Activated naive CD4-positive, alpha-beta T cell treated with anti-CD3 and anti-CD28 coated beads for 36 hours (primary cell): ENCODE results near the gene EMILIN3. TPM values are rescaled to one million over a fixed set of nuclear protein-coding genes. Genes with fewer than 3 reads are reported as not detected.
A peak's percentile ranks its signal among the peaks of the same experiment; 100 is the strongest.

Experiments
- CTCF ChIA-PET: fragments of 350-600 bp; sonication (Branson Sonifier 250); formaldehyde crosslinking; loops from one replicate; lab custom pipeline; 2021; ENCODE audit warnings: antibody characterized with exemption; lab: Charles Lee
- DNase-seq: peaks from one replicate; pipeline ENCODE4 v3.0.0-alpha.2; 2020
- H3K27ac Mint-ChIP-seq: one replicate; pipeline ENCODE4 v1.8.0; 2021; ENCODE audit warnings: mild to moderate bottlenecking, mixed read lengths
- H3K27me3 Mint-ChIP-seq: one replicate; pipeline ENCODE4 v1.8.0; 2021; ENCODE audit warnings: low read depth, mixed read lengths
- H3K36me3 Mint-ChIP-seq: one replicate; pipeline ENCODE4 v1.8.0; 2021; ENCODE audit warnings: low read depth, mixed read lengths
- H3K4me1 Mint-ChIP-seq: one replicate; pipeline ENCODE4 v1.8.0; 2021; ENCODE audit warnings: low read depth, mixed read lengths
- H3K4me3 Mint-ChIP-seq: one replicate; pipeline ENCODE4 v1.8.0; 2021; ENCODE audit warnings: mild to moderate bottlenecking, moderate library complexity, mixed read lengths
- H3K9me3 Mint-ChIP-seq: one replicate; pipeline ENCODE4 v1.8.0; 2021; ENCODE audit warnings: mixed read lengths
- intact Hi-C: fragments of 100-400 bp; cut with micrococcal nuclease; formaldehyde crosslinking; loops from one replicate; pipeline ENCODE4 v1.15.1; 2023
- total RNA-seq, 2 experiments: library from RNA; stranded (reverse); gene quantifications; one replicate each; pipeline ENCODE4 v1.2.3, GENCODE V29; 2021

Gene EMILIN3
- total RNA-seq, 2 experiments from 2014 or later = not detected

- intact Hi-C loops = no loop called here
- peaks cover 11% of the 10 kb centered on the region for H3K9me3 Mint-ChIP-seq
- H3K27me3 Mint-ChIP-seq = peaks cover 36% of the 10 kb centered on the region
- DNase-seq = no peak
- H3K27ac Mint-ChIP-seq = no peak overlapping the region
- H3K4me3 Mint-ChIP-seq = no peak overlapping the region
- CTCF ChIA-PET = no interaction called here
- H3K4me1 Mint-ChIP-seq = peaks cover 6% of the 10 kb centered on the region
- H3K36me3 Mint-ChIP-seq = no peaks in the 10 kb centered on the region
Observed at GRCh38 chr20:41369673-41370072, 3.1 kb upstream of the EMILIN3 start.

DNA sequence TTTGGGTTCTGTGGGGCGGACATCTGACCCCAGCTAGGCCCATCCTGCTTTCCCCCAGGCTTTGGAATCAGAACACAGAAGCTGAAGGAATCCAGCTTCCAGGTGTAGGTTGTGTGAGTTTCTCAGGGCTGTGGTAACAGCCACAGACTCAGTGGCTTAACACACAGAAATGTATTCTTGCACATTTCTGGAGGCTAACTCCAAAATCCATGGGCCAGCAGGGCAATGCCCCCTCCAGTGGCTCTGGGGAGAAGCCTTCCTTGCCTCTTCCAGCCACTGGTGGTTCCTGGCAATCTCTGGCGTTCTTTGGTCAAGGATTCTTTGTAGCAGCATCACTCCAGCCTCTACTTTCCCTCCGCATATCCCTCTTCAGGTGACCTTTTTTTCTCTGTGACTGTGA lies 1.3 kb upstream of the EMILIN3 start:
- peaks cover 10% of the 10 kb centered on the region for H3K9me3 Mint-ChIP-seq
- H3K36me3 Mint-ChIP-seq = no peaks in the 10 kb centered on the region
- H3K27me3 Mint-ChIP-seq = peaks cover 30% of the 10 kb centered on the region
- DNase-seq = no peak
- intact Hi-C loops = no loop called here
- peaks cover 6% of the 10 kb centered on the region for H3K4me1 Mint-ChIP-seq
- CTCF ChIA-PET = no interaction called here
- H3K4me3 Mint-ChIP-seq = no peak overlapping the region
- H3K27ac Mint-ChIP-seq = no peak overlapping the region

DNA sequence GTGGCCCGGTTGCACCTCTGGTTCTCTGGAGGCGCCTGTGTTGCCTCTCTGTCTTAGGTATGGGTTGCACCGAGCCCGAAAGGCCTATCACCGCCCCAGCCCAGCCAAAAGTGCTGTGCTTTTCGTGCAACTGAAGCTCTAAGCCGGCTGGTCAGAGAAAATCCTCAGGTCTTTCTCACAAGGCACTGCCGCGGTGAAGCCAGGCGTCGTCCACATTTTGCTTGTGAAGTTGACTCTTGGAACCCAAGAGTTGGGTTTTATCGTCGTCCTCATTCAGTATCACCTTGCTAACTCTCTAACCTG lies 726 bp upstream of the EMILIN3 start:
- CTCF ChIA-PET = no interaction called here
- Mint-ChIP-seq H3K36me3 (no peaks in the 10 kb centered on the region), H3K4me1 (peaks cover 6% of the 10 kb centered on the region), H3K9me3 (peaks cover 5% of the 10 kb centered on the region), H3K4me3 (peak overlapping the region; percentile 49), H3K27ac (no peak overlapping the region), H3K27me3 (peaks cover 29% of the 10 kb centered on the region)
- DNase-seq = no peak
- intact Hi-C loops = no loop called here

- Mint-ChIP-seq H3K27me3 (peaks cover 29% of the 10 kb centered on the region), H3K27ac (no peak overlapping the region), H3K36me3 (no peaks in the 10 kb centered on the region), H3K4me3 (no peak overlapping the region), H3K9me3 (no peaks in the 10 kb centered on the region), H3K4me1 (peaks cover 6% of the 10 kb centered on the region)
- intact Hi-C loops = no loop called here
- DNase-seq = no peak
- CTCF ChIA-PET = no interaction called here
Observed at GRCh38 chr20:41365777-41366545, 657 bp downstream of the EMILIN3 start.

DNA sequence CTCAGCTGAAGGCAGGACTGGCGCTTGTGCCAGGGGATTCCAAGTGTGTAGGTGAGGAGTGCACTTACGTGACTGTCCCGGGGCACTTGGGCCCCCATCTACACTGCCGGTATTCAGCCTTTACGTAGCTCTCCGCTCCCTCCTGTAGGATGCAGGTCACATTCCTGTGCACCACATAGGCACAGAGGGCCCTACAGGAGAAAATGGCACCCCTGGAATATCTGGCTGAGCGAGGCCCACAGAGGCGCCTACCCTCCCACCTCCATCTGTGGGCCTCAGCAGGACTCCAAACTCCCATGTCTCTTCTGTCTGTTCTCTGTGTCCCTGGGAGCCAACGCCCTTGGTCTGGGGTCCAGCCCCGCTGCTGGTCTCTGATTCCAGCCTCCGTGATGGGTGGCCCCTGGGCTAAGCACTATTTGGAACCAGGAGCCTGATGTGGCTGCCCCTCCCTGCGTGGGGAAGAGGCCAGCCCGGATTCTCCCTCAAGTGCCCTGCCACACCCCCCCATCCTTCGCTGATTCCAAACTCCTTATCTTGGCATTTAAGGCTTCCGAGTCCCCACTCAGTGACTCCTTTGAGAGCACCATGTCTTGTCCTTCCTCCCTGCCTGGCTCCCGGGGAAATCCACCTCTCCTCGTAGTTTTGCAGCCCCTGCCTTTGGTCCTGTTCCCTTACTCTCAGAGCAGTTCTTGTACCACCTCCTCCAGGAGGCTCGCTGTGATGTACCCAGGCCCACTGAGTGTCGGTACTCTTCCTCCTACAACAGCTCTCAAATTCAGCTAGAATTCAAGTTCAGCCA lies 1.5 kb downstream of the EMILIN3 start:
- H3K4me1 Mint-ChIP-seq = peaks cover 6% of the 10 kb centered on the region
- DNase-seq = no peak
- CTCF ChIA-PET = no interaction called here
- H3K36me3 Mint-ChIP-seq = no peaks in the 10 kb centered on the region
- no peaks in the 10 kb centered on the region for H3K9me3 Mint-ChIP-seq
- H3K4me3 Mint-ChIP-seq = no peak overlapping the region
- intact Hi-C loops = no loop called here
- H3K27me3 Mint-ChIP-seq = peaks cover 29% of the 10 kb centered on the region
- no peak overlapping the region for H3K27ac Mint-ChIP-seq

- peaks cover 6% of the 10 kb centered on the region for H3K4me1 Mint-ChIP-seq
- H3K36me3 Mint-ChIP-seq = no peaks in the 10 kb centered on the region
- H3K4me3 Mint-ChIP-seq = no peak overlapping the region
- H3K9me3 Mint-ChIP-seq = no peaks in the 10 kb centered on the region
- no peak overlapping the region for H3K27ac Mint-ChIP-seq
- peaks cover 26% of the 10 kb centered on the region for H3K27me3 Mint-ChIP-seq
- intact Hi-C loops = no loop called here
- no peak for DNase-seq
- CTCF ChIA-PET = no interaction called here
Observed at GRCh38 chr20:41364236-41364855, 2.3 kb downstream of the EMILIN3 start.

- DNase-seq = no peak
- Mint-ChIP-seq H3K27me3 (peaks cover 22% of the 10 kb centered on the region), H3K9me3 (no peaks in the 10 kb centered on the region), H3K4me3 (no peak overlapping the region), H3K4me1 (peaks cover 6% of the 10 kb centered on the region), H3K27ac (no peak overlapping the region), H3K36me3 (no peaks in the 10 kb centered on the region)
- intact Hi-C loops = no loop called here
- CTCF ChIA-PET = no interaction called here
Observed at GRCh38 chr20:41363601-41364000, 3.0 kb downstream of the EMILIN3 start.

- DNase-seq = no peak
- no peak overlapping the region for H3K27ac Mint-ChIP-seq
- H3K4me1 Mint-ChIP-seq = peaks cover 6% of the 10 kb centered on the region
- intact Hi-C loops = no loop called here
- peaks cover 17% of the 10 kb centered on the region for H3K27me3 Mint-ChIP-seq
- no peaks in the 10 kb centered on the region for H3K36me3 Mint-ChIP-seq
- CTCF ChIA-PET = interaction anchor here (0.9 kb wide), 1 partner anchor 9 kb away, joined by 4 read pairs; no protein-coding TSS in a partner anchor
- no peak overlapping the region for H3K4me3 Mint-ChIP-seq
- no peaks in the 10 kb centered on the region for H3K9me3 Mint-ChIP-seq
Observed at GRCh38 chr20:41362748-41363140, 3.9 kb downstream of the EMILIN3 start.

GRCh38 chr20:41361757-41362747 lies 4.6 kb downstream of the EMILIN3 start:
- H3K4me1 Mint-ChIP-seq = peaks cover 3% of the 10 kb centered on the region
- no peak for DNase-seq
- CTCF ChIA-PET = interaction anchor here (0.9 kb wide), 1 partner anchor 10 kb away, joined by 4 read pairs; no protein-coding TSS in a partner anchor
- no peak overlapping the region for H3K4me3 Mint-ChIP-seq
- no peaks in the 10 kb centered on the region for H3K36me3 Mint-ChIP-seq
- H3K27ac Mint-ChIP-seq = no peak overlapping the region
- intact Hi-C loops = no loop called here
- no peaks in the 10 kb centered on the region for H3K9me3 Mint-ChIP-seq
- H3K27me3 Mint-ChIP-seq = peaks cover 11% of the 10 kb centered on the region

DNA sequence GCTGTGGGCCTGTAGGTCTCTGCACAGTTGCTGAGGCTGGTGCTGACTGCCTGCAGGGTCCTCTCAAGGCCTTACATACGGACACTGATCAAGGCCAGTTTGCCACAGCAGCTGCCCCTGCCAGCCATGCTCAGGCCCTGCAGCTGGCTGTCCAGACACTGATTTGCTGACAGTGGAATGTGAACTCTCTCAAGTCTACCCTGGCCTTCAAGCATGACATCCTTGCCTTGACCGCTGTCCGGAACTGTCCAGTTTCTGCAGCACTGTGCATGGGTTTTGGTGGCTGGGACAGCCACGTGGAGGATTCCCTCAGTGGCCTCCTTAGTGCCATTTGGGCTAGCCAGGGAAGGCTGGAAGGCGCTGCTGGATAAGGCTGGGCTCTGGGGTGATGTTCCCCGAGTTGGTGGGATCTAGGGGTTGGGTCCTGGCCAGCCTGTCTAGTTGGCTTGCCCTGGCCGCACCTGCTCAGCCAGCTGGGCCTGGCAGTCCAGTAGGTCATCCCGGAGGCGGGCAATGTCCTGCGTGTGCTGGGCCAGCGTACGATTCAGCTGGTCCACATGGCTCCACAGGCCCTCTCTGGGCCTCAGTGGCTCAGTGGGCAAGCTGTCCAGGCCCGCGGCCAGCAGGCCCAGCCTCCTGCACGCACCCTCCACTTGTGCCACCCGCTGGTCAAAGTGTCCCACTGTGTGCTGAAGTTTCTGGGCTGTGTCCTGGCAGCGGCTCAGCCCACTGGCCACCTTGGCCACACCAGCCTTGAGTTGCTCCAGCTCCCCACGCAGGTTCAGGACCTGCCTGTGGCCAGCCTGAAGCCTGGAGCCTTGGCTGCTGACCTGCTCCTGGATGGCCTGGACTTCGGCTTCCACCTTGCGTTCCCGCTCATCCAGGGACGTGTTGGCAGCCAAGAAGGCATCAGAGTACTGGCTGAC lies 5.5 kb downstream of the EMILIN3 start:
- CTCF ChIA-PET = no interaction called here
- Mint-ChIP-seq H3K9me3 (no peaks in the 10 kb centered on the region), H3K4me3 (no peak overlapping the region), H3K27ac (no peak overlapping the region), H3K27me3 (peaks cover 10% of the 10 kb centered on the region), H3K4me1 (peaks cover 2% of the 10 kb centered on the region), H3K36me3 (no peaks in the 10 kb centered on the region)
- DNase-seq = no peak
- intact Hi-C loops = no loop called here

DNA sequence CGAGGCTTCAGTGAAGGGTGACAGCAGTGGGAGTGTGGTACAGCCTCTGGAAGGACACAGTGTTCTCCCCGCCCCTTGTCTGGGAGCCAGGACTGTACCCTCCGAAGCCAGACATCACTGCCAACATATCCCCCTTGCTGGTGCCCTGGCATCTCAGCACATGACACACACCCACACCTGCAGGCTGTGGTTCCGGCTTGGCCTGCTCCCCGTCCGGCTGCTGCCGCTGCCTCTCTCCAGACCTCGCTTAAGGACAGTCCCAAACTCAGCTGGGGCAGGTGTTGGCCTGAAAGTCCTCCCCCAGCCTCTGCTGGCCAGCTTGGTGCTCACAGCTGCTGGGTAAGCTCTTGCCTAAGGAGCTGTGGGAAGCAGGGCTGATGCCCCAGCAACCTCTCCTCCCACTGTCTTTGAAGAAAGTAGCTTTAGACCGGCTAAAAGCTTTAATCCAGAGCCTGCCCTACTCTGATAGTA lies 7.0 kb downstream of the EMILIN3 start:
- H3K36me3 Mint-ChIP-seq = no peaks in the 10 kb centered on the region
- H3K27me3 Mint-ChIP-seq = no peaks in the 10 kb centered on the region
- H3K27ac Mint-ChIP-seq = no peak overlapping the region
- DNase-seq = no peak
- intact Hi-C loops = no loop called here
- no peak overlapping the region for H3K4me3 Mint-ChIP-seq
- no peaks in the 10 kb centered on the region for H3K4me1 Mint-ChIP-seq
- CTCF ChIA-PET = interaction anchor here (0.6 kb wide), 1 partner anchor 293 kb away, joined by 3 read pairs; no protein-coding TSS in a partner anchor
- H3K9me3 Mint-ChIP-seq = no peaks in the 10 kb centered on the region
